Measurements from ENCODE around the gene PRKCE. TPM values are rescaled to one million over a fixed set of nuclear protein-coding genes. Genes with fewer than 3 reads are reported as not detected.

PRKCE gene
- total RNA-seq, 1 experiment from 2014 or later: 21.7 TPM

DNA sequence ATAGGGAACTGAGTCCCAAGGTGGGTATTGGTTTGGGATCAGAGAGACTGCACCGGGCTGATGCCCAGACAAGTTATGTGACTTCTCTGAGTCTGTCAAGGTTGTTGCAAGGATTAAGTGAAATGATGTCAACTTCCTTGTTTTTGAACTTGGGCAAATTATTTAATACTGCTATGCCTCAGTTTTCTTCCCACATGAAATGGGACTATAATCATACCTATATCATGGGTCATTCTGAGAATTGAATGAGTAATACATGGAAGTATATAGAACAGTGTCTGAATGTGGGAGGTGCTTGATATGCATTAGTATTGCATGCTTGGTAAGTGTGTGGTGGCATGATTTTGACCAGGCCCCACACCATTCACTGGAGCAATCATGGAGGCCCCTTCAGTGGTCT, 99.0 kb downstream of the PRKCE start:
- Histone ChIP-seq H3K27ac (no peak overlapping the region), H3K9me3 (ENCODE audit: insufficient read depth, low read depth) (peaks cover 7% of the 10 kb centered on the region; the same call in 1 of the 2 replicates), H3F3A (ENCODE audit: insufficient read depth, low read depth) (no peaks in the 10 kb centered on the region; the same call in 1 of the 2 replicates), H4K20me1 (ENCODE audit: insufficient read depth) (peaks cover 21% of the 10 kb centered on the region; the same call in 1 of the 2 replicates), H3K4me1 (replicated peaks; ENCODE audit: insufficient read depth) (no peaks in the 10 kb centered on the region), H3K36me3 (ENCODE audit: low read depth) (no peaks in the 10 kb centered on the region), H3K79me2 (ENCODE audit: low read depth) (peaks cover 3% of the 10 kb centered on the region; the same call in 1 of the 2 replicates), H3K9me2 (ENCODE audit: insufficient read depth) (no peaks in the 10 kb centered on the region), H3K27me3 (ENCODE audit: insufficient read depth, low read depth) (no peaks in the 10 kb centered on the region), H3K4me2 (no peak overlapping the region), H2AFZ (no peak overlapping the region), H3K4me3 (no peak overlapping the region)
- ChIA-PET POLR2A (ENCODE audit: unreplicated experiment) (no interaction called here), CTCF (no interaction called here)
- TF ChIP-seq EZH2 (IDR thresholded peaks at IDR 0.05; ENCODE audit: low read depth): no peak
- TF ChIP-seq, protein P1, sequence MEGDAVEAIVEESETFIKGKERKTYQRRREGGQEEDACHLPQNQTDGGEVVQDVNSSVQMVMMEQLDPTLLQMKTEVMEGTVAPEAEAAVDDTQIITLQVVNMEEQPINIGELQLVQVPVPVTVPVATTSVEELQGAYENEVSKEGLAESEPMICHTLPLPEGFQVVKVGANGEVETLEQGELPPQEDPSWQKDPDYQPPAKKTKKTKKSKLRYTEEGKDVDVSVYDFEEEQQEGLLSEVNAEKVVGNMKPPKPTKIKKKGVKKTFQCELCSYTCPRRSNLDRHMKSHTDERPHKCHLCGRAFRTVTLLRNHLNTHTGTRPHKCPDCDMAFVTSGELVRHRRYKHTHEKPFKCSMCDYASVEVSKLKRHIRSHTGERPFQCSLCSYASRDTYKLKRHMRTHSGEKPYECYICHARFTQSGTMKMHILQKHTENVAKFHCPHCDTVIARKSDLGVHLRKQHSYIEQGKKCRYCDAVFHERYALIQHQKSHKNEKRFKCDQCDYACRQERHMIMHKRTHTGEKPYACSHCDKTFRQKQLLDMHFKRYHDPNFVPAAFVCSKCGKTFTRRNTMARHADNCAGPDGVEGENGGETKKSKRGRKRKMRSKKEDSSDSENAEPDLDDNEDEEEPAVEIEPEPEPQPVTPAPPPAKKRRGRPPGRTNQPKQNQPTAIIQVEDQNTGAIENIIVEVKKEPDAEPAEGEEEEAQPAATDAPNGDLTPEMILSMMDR (conservative IDR thresholded peaks at IDR 0.05): no peak
- intact Hi-C loops (cut with micrococcal nuclease; ENCODE audit: unreplicated experiment): no loop called here
- BruUV-seq (replicated peaks): no TSS peak
- DNase-seq: no peak

DNA sequence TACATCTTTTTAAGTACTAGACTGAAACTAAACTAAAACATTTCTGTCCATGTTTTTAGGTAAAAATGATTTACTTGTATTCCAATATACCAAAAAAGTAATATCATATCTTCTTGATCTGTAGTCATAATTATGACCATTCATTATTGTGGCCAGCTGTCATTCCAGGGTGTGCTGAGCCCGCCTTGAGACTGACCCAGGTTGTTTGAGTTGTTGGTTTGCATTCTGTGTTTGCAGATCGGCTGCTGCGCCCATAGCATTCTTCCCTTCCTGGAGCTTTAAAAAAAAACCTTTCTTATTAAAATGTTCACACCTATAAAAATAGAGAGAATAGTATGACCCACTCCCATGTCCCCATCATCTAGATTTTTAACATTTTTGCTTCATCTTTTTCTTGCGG, 101.9 kb downstream of the PRKCE start:
- Histone ChIP-seq H3K27ac (no peak overlapping the region), H3K9me2 (ENCODE audit: insufficient read depth) (no peaks in the 10 kb centered on the region), H2AFZ (no peak overlapping the region), H3K36me3 (ENCODE audit: low read depth) (no peaks in the 10 kb centered on the region), H3K4me1 (replicated peaks; ENCODE audit: insufficient read depth) (no peaks in the 10 kb centered on the region), H3K79me2 (ENCODE audit: low read depth) (peaks cover 7% of the 10 kb centered on the region; the same call in 1 of the 2 replicates), H3F3A (ENCODE audit: insufficient read depth, low read depth) (no peaks in the 10 kb centered on the region; the same call in 1 of the 2 replicates), H3K4me2 (no peak overlapping the region), H3K4me3 (no peak overlapping the region), H3K27me3 (ENCODE audit: insufficient read depth, low read depth) (no peaks in the 10 kb centered on the region), H4K20me1 (ENCODE audit: insufficient read depth) (peaks cover 37% of the 10 kb centered on the region), H3K9me3 (ENCODE audit: insufficient read depth, low read depth) (no peaks in the 10 kb centered on the region)
- no TSS peak for BruUV-seq (replicated peaks)
- DNase-seq: no peak
- ChIA-PET CTCF (no interaction called here), POLR2A (ENCODE audit: unreplicated experiment) (no interaction called here)
- intact Hi-C loops (cut with micrococcal nuclease; ENCODE audit: unreplicated experiment): no loop called here
- TF ChIP-seq, protein P1 (conservative IDR thresholded peaks at IDR 0.05): no peak
- TF ChIP-seq EZH2 (IDR thresholded peaks at IDR 0.05; ENCODE audit: low read depth): no peak

- no peaks in the 10 kb centered on the region for H3K9me2 ChIP-seq (ENCODE audit: insufficient read depth)
- no peak for DNase-seq
- peaks cover 15% of the 10 kb centered on the region for H3K79me2 ChIP-seq (ENCODE audit: low read depth)
- CTCF ChIA-PET: interaction anchor here (0.6 kb wide), 1 partner anchor 187 kb away, joined by 5 read pairs; no protein-coding TSS in a partner anchor
- no peaks in the 10 kb centered on the region for H3K4me1 ChIP-seq (replicated peaks; ENCODE audit: insufficient read depth)
- no peak overlapping the region for H3K27ac ChIP-seq
- peaks cover 45% of the 10 kb centered on the region for H4K20me1 ChIP-seq (ENCODE audit: insufficient read depth)
- H3K4me2 ChIP-seq: no peak overlapping the region
- H3K4me3 ChIP-seq: no peak overlapping the region
- H3K27me3 ChIP-seq (ENCODE audit: insufficient read depth, low read depth): no peaks in the 10 kb centered on the region
- TF ChIP-seq, protein P1 (conservative IDR thresholded peaks at IDR 0.05): no peak
- TF ChIP-seq EZH2 (IDR thresholded peaks at IDR 0.05; ENCODE audit: low read depth): no peak
- no peaks in the 10 kb centered on the region for H3K9me3 ChIP-seq (ENCODE audit: insufficient read depth, low read depth)
- no peaks in the 10 kb centered on the region; the same call in 1 of the 2 replicates for H3F3A ChIP-seq (ENCODE audit: insufficient read depth, low read depth)
- intact Hi-C loops (cut with micrococcal nuclease; ENCODE audit: unreplicated experiment): no loop called here
- no peaks in the 10 kb centered on the region for H3K36me3 ChIP-seq (ENCODE audit: low read depth)
- BruUV-seq (replicated peaks): no TSS peak
- no peak overlapping the region for H2AFZ ChIP-seq
- POLR2A ChIA-PET (ENCODE audit: unreplicated experiment): no interaction called here
These were observed 102.9 kb downstream of the PRKCE start for GRCh38 chr2:45754131-45755010.
